HL-60 (cell line): Measurements from ENCODE around the gene CBX4.

Source experiments
- DNase-seq, 2 experiments: peaks; one replicate each; pipeline ENCODE4 v3.0.0-alpha.2; 2010 to 2020; ENCODE audit warnings: low read depth in 1 of 2, low spot score in 1 of 2
- H3K27ac ChIP-seq: fragments of 250-450 bp; sonication (Bioruptor Pico); replicated peaks from 2 replicates; pipeline ENCODE4 v1.5.1; 2020; ENCODE audit warnings: mild to moderate bottlenecking, moderate library complexity
- H3K27me3 ChIP-seq: fragments of 250-450 bp; sonication (Bioruptor Pico); 2 replicates; pipeline ENCODE4 v1.5.1; 2021; ENCODE audit warnings: mild to moderate bottlenecking, moderate library complexity; ENCODE audit not compliant: insufficient read depth, poor library complexity, severe bottlenecking
- H3K4me3 ChIP-seq: replicated peaks from 2 replicates; pipeline ENCODE4 v1.5.1; 2011; ENCODE audit warnings: mild to moderate bottlenecking, control low read depth, low read length; ENCODE audit not compliant: insufficient read depth
- CTCF ChIP-seq: IDR thresholded peaks from one replicate; pipeline ENCODE4 v1.5.1; 2011; ENCODE audit warnings: low read length, control low read depth, inconsistent platforms; ENCODE audit not compliant: insufficient read depth
- GABPA ChIP-seq: IDR thresholded peaks from 2 replicates; pipeline ENCODE4 v1.6.1; 2012; ENCODE audit warnings: low read depth
- POLR2AphosphoS5 ChIP-seq: IDR thresholded peaks from 2 replicates; pipeline ENCODE4 v1.6.1; 2012; ENCODE audit warnings: low read depth
- REST ChIP-seq: IDR thresholded peaks from 2 replicates; pipeline ENCODE4 v1.6.1; 2012; ENCODE audit warnings: low read depth; ENCODE audit not compliant: insufficient replicate concordance
- SPI1 ChIP-seq: IDR thresholded peaks from 2 replicates; pipeline ENCODE4 v1.6.1; 2012; ENCODE audit warnings: low read depth, mild to moderate bottlenecking, borderline replicate concordance

Gene CBX4

GRCh38 chr17:79825580-79825921 is 13.7 kb downstream of the CBX4 start:
- Histone ChIP-seq H3K27me3 (no peaks in the 10 kb centered on the region), H3K4me3 (no peak overlapping the region), H3K27ac (no peak overlapping the region)
- TF ChIP-seq SPI1 (no peak), POLR2AphosphoS5 (no peak), GABPA (no peak)
- DNase-seq, result no peak

GRCh38 chr17:79824893-79825579 is 14.2 kb downstream of the CBX4 start:
- H3K27ac ChIP-seq, result no peak overlapping the region
- TF ChIP-seq POLR2AphosphoS5 (no peak), SPI1 (no peak), REST (no peak), CTCF (no peak), GABPA (no peak)
- H3K27me3 ChIP-seq, result no peaks in the 10 kb centered on the region
- no peak for DNase-seq
- no peak overlapping the region for H3K4me3 ChIP-seq

GRCh38 chr17:79824234-79824633 is 15.0 kb downstream of the CBX4 start:
- Histone ChIP-seq H3K27ac (no peak overlapping the region), H3K4me3 (no peak overlapping the region), H3K27me3 (no peaks in the 10 kb centered on the region)
- no peak for TF ChIP-seq SPI1
- TF ChIP-seq REST, result no peak
- no peak for TF ChIP-seq GABPA
- no peak for TF ChIP-seq CTCF
- TF ChIP-seq POLR2AphosphoS5, result no peak
- no peak for DNase-seq

DNA sequence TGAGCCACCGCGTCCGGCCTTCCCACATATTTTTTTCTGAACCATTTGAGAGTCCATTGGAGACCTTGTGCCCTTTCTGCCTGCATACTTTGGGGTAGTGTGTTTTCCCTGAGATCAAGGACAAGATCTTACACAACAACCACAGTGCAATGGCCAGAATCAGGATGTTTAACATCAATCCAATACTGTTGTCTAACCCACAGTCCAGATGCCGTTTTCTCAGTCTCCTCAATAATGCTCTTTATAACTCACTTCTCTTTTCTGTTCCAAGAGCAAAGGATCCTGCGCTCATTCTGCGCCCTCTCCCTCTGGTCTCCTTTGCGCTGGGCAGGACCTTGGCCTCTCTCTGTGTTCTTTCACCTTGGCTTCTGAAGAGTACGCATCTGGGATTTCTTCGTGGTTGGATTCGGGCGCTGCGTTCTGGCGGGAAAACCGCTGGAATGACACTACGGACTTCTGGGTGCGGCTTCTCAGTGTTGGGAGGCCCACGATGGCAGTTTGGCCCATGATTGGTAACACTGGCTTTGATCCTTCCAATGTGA is 16.6 kb downstream of the CBX4 start:
- H3K27me3 ChIP-seq, result no peaks in the 10 kb centered on the region
- H3K4me3 ChIP-seq, result no peak overlapping the region
- H3K27ac ChIP-seq, result no peak overlapping the region
- no peak for TF ChIP-seq SPI1
- no peak for TF ChIP-seq GABPA
- no peak for TF ChIP-seq REST
- DNase-seq, result no peak
